Thoracic aorta (tissue), 2 donors: ENCODE data around the gene AGAP9. TPM values are rescaled to one million over a fixed set of nuclear protein-coding genes. Genes with fewer than 3 reads are reported as not detected.
"Not testable (repeated sequence)": the region's sequence is repeated elsewhere in the genome, so short reads cannot be mapped to it uniquely, and the experiment has no call there.

ENCODE experiments used
- ATAC-seq: fragments of 150-250 bp; one replicate; pipeline ENCODE4 v1.8.0; 2017; ENCODE audit warnings: low read depth; ENCODE audit not compliant: insufficient number of reproducible peaks, low FRiP score
- DNase-seq: peaks from one replicate; pipeline ENCODE4 v3.0.0-alpha.2; 2020; ENCODE audit warnings: low spot score
- H3K27ac ChIP-seq, 2 donors: fragments of 200-600 bp; sonication (generic); 1 replicate in 1 of 2; 2 replicates in 1 of 2; pipeline ENCODE4 v1.5.1; 2016; ENCODE audit warnings: mild to moderate bottlenecking in 2 of 2, moderate library complexity in 2 of 2
- H3K27me3 ChIP-seq: fragments of 200-600 bp; sonication (generic); replicated peaks from 2 replicates; pipeline ENCODE4 v1.6.0; 2016; ENCODE audit warnings: mild to moderate bottlenecking; ENCODE audit not compliant: insufficient read depth
- H3K36me3 ChIP-seq: fragments of 200-600 bp; sonication (generic); one replicate; pipeline ENCODE4 v1.5.1; 2016
- H3K4me1 ChIP-seq, 2 donors: fragments of 200-600 bp; sonication (generic); 1 replicate in 1 of 2; 2 replicates in 1 of 2; pipeline versions ENCODE4 v1.5.1 to v1.6.0; 2016; ENCODE audit warnings: low read depth in 2 of 2, mild to moderate bottlenecking in 1 of 2; ENCODE audit not compliant: control insufficient read depth in 1 of 2
- H3K4me3 ChIP-seq: fragments of 200-600 bp; sonication (generic); 2 replicates; pipeline ENCODE4 v1.5.1; 2016; ENCODE audit warnings: mild to moderate bottlenecking
- H3K9me3 ChIP-seq: fragments of 200-600 bp; sonication (generic); 2 replicates; pipeline ENCODE4 v1.5.1; 2016
- total RNA-seq, 2 donors: library from RNA; depleted of rRNA; stranded (reverse); fragments of >200 nt; gene quantifications; one replicate each; pipeline versions ENCODE4 v1.1.0 to v1.2.3, GENCODE V29; 2016
- TF ChIP-seq, protein P1 (sequence below): fragments of 200-600 bp; sonication (generic); IDR thresholded peaks from one replicate; pipeline ENCODE4 v1.5.1; 2019; ENCODE audit warnings: antibody characterized with exemption

The AGAP9 gene
- total RNA-seq, 2 donors from 2014 or later: 8.9 to 13.9 TPM

DNA sequence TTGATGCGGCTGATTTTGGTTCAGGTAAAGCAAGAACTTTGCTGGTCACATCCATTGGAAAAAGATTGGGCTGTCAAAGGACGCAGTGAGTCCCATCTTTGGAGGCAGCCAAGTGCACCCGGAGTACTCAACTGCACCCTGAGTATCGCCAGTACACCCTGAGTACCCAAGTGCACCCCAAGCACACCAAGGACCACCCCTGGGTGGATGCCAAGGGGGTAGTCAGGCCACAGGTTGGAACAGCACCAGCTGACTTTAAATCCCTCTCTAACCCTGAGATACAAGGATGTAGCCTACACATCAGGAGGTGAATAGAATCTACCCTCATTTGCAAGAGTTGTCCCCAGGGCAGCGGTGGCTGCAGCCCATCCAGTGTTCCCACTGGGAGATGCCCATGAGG lies 56.0 kb downstream of the AGAP9 start:
- not testable (repeated sequence) for H3K4me1 ChIP-seq, H3K9me3 ChIP-seq, H3K27ac ChIP-seq, DNase-seq, ATAC-seq, H3K27me3 ChIP-seq, H3K4me3 ChIP-seq, H3K36me3 ChIP-seq

DNA sequence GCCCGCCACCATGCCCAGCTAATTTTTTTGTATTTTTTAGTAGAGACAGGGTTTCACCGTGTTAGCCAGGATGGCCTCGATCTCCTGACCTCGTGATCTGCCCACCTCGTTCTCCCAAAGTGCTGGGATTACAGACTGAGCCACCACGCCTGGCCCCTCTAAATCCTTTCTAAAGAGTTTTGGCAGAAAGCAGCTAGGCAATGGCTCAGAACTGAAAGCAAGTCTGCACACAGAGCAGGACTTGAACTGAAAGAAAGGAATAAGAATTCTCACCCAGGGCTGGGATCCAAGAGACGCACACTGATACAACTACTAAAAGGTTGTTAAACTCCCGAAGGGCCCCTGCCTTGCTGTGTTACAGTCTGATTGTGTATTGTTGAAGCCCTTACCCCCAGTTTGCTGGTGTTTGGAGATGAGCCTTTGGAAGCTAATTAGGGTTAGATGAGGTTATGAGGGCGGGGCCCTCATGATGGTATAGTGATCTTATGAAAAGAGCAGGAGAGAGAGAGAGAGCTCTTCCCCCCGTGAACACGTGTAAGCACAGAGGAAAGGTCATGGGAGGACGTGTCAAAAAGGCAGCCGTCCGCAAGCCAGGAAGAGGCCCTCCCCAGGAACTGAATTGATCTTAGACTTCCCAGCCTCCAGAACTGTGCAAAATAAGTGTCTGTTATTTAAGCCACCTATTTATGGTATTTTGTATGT lies 58.1 kb downstream of the AGAP9 start:
- not testable (repeated sequence) for ATAC-seq

DNA sequence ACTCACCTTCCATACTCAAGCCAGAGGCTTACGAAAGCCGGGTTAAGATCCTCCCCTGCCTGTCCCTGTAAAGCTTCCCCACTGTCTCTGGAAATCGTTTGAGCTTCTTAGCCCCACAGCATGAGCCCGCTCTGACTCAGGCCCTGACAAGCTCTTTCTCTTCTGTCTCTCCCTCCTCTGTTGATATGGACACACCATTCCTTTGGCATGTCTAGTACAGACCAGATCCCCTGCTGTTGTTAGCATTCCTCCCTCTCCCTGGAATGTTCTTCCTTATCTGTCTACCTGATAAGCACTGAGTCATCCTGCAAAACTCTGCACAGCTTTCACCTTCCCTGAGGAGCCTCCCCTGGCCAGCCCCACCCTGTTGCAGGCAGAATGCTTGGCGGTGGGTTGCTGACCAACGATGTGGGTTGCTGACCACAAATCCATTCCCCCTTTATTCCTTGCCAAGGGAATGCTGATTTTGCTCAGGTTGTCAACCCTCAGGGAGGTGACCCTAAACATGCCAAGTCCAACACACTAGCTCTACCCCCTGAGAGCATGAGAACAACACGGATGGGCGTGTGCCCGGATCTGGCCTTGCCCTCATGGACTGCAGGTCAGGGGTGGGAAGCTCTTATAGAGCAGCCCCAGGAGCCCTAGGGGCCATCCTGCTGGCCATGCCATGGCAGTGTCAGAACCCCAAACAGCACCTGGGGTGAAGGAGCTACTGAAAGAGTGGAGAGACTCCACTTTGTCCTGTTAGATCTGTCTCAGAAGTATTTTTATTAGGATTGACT lies 60.7 kb downstream of the AGAP9 start:
- DNase-seq, H3K4me3 ChIP-seq, ATAC-seq, H3K27ac ChIP-seq, H3K9me3 ChIP-seq, H3K36me3 ChIP-seq, H3K4me1 ChIP-seq, H3K27me3 ChIP-seq: not testable (repeated sequence)

More for the DNA sequence above, 58.1 kb downstream of the AGAP9 start:
- H3K36me3 ChIP-seq, H3K4me1 ChIP-seq, H3K27ac ChIP-seq, H3K4me3 ChIP-seq, DNase-seq, H3K27me3 ChIP-seq, H3K9me3 ChIP-seq: not testable (repeated sequence)

DNA sequence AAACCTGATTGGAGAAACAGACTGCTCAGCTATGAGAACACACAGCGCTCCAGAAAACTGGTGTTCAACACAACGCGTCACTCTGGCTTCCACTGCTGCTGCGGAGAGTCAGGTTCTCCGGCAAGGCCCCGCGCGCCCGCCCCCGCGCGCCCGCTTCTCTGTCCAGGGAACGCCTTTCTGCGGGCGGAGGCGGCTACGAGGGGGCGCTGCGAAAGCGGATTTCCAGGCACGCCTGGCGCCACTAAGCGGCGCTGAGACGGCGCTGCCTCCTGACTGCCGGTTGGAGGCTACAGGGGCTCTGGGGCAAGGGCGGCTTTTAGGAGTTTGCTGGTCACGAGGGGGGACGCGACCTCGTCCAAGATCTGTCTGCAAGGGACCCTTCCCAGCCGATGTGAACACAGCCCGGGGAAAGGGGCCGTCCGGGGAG lies 62.2 kb downstream of the AGAP9 start:
- DNase-seq: peak; percentile 22
- not testable (repeated sequence) for H3K27ac ChIP-seq, H3K36me3 ChIP-seq, H3K9me3 ChIP-seq, H3K27me3 ChIP-seq, H3K4me1 ChIP-seq, ATAC-seq
- H3K4me3 ChIP-seq: peak overlapping the region; percentile 54

DNA sequence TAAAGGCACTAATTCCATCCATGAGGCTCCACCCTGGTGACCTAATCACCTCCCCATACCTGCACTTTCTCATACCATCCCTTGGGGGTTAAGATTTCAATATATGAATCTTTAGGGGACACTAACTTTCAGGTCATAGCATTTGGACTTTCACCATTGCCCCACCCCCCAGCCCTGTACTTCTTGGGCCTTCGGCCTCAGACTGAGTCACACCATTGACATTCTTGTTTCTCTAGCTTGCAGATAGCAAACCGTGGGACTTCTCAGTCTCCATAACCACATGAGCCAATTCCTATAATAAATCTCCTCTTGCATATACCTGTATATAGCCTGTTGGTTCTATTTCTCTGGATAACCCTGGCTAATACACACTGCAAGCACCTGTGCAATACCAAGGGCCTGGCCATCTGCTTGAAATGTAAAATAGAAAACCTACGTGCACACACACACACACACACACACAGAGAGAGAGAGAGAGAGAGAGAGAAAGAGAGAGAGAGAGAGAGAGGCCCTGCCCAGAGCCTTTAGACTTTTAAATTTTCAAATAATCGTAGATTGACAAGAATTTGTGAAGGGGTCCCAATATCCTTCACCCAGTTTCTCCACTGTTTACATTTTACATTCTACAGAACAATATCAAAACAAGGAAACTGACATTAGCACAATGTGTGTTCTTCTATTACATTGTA lies 64.8 kb downstream of the AGAP9 start:
- TF ChIP-seq, protein P1, sequence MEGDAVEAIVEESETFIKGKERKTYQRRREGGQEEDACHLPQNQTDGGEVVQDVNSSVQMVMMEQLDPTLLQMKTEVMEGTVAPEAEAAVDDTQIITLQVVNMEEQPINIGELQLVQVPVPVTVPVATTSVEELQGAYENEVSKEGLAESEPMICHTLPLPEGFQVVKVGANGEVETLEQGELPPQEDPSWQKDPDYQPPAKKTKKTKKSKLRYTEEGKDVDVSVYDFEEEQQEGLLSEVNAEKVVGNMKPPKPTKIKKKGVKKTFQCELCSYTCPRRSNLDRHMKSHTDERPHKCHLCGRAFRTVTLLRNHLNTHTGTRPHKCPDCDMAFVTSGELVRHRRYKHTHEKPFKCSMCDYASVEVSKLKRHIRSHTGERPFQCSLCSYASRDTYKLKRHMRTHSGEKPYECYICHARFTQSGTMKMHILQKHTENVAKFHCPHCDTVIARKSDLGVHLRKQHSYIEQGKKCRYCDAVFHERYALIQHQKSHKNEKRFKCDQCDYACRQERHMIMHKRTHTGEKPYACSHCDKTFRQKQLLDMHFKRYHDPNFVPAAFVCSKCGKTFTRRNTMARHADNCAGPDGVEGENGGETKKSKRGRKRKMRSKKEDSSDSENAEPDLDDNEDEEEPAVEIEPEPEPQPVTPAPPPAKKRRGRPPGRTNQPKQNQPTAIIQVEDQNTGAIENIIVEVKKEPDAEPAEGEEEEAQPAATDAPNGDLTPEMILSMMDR: no peak
- H3K9me3 ChIP-seq: no peaks in the 10 kb centered on the region
- ATAC-seq: no peak

DNA sequence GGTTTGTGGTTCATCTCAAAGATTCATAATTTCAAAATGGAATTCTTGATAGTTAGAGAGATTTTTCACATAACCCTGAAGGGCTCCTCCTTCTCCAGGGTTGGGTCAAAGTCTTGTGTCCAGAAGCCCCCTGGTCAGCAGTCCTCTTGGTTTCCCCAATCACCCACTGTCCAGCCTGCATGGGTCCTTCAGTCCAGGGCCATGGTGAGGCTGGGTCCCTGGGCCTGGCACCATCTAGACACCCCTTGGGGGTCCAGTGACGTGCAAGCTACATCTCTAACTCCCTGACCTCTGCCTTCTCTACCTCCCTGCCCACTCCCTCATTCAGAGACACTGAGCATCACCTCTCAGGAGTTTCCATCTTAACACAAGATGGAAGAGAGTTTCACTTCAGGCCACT lies 65.6 kb downstream of the AGAP9 start:
- Histone ChIP-seq H3K4me3 (no peak overlapping the region), H3K36me3 (no peaks in the 10 kb centered on the region), H3K27ac (no peak overlapping the region), H3K27me3 (no peaks in the 10 kb centered on the region), H3K9me3 (no peaks in the 10 kb centered on the region), H3K4me1 (no peaks in the 10 kb centered on the region)
- TF ChIP-seq, protein P1: no peak
- no peak for ATAC-seq
- DNase-seq: no peak

More for the DNA sequence above, 64.8 kb downstream of the AGAP9 start:
- H3K4me3 ChIP-seq: no peak overlapping the region
- no peaks in the 10 kb centered on the region for H3K36me3 ChIP-seq
- H3K27me3 ChIP-seq: no peaks in the 10 kb centered on the region
- DNase-seq: no peak
- H3K27ac ChIP-seq: no peak overlapping the region
- no peaks in the 10 kb centered on the region for H3K4me1 ChIP-seq

DNA sequence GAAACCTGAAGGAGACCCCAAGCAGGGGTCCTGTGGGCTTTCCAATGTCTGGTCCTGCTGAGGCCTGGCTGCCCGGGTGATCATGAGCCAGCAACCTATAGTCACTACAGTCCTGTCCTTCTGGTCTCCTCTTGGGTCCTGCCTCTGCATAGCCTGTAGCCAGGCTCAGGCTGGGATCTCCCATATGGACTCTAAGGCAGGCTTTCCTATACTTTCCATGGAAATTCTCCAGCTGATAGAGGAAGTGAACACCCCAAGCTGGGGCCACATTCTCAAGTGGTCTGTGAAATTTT lies 66.0 kb downstream of the AGAP9 start:
- ATAC-seq (no peak), DNase-seq (no peak)
- Histone ChIP-seq H3K9me3 (no peaks in the 10 kb centered on the region), H3K27me3 (no peaks in the 10 kb centered on the region), H3K27ac (no peak overlapping the region), H3K4me3 (no peak overlapping the region), H3K36me3 (no peaks in the 10 kb centered on the region), H3K4me1 (no peaks in the 10 kb centered on the region)
- TF ChIP-seq, protein P1: no peak
